Right forelimb (tissue), 1 donor: Measurements from ENCODE around the gene BRF1.

Experiments used
- DNase-seq: peaks from one replicate; pipeline ENCODE4 v3.0.0-alpha.2; 2018

The BRF1 gene

DNA sequence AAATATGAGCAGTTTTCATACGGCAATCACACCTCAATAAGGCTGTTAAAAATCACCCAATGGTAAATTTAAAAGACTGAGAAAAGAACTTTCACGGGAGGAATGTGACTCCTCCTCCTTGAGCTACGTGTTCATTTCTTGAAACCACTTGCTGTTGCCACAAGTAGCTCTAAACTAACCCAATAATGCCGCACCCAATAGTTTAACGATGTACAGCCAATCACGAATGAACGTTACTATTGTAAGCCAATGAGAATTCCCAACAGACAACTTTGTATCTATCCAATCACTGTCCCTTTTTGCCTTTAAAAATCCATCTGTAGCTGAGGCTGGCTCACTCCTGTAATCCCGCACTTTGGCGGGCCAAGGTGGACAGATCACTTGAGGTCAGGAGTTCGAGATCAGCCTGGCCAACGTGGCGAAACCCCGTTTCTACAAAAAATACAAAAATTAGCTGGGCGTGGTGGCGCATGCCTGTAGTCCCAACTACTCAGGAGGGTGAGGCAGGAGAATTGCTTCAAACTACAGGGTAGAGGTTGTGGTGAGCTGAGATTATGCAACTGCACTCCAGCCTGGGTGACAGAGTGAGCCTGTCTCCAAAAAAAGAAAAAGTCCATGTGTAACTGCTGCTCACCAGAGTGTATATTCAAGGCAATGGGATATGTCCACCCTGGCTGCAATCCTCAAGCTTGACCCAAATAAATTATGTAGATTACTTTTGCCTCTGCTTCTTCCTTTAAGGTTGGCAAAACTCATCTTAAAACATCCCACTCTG lies 76.8 kb downstream of the BRF1 start:
- no peak for DNase-seq

- DNase-seq = no peak
Measured at GRCh38 chr14:105223260-105223659, 77.5 kb downstream of the BRF1 start.

GRCh38 chr14:105221598-105222178 lies 79.1 kb downstream of the BRF1 start:
- DNase-seq = no peak

- no peak for DNase-seq
Measured at GRCh38 chr14:105220699-105221597, 79.9 kb downstream of the BRF1 start.

DNA sequence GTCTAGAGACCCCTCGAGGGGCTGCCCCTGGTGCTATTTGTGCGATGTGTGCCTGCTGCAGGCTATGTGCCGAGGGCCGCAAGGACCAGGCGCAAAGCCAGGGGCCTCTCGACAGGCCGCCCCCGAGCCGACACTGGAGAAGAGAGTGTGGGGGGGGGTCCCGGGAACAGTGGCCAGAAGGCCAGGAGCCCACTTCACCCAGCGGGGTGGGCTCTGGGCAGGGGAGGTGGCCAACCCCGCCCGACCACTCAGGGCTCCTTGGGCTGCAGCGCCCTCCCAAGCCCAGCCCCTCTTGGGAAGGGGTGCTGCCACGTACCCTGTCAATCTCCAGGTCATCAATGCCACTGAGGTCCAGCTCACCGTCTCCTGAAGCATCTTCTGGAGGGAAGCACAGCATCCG lies 81.0 kb downstream of the BRF1 start:
- DNase-seq = no peak

- no peak for DNase-seq
Measured at GRCh38 chr14:105219043-105219612, 81.7 kb downstream of the BRF1 start.

GRCh38 chr14:105218611-105219010 lies 82.2 kb downstream of the BRF1 start:
- DNase-seq = no peak

GRCh38 chr14:105217774-105218173 lies 83.0 kb downstream of the BRF1 start:
- no peak for DNase-seq

- no peak for DNase-seq
Measured at GRCh38 chr14:105216490-105217247, 84.1 kb downstream of the BRF1 start.

DNA sequence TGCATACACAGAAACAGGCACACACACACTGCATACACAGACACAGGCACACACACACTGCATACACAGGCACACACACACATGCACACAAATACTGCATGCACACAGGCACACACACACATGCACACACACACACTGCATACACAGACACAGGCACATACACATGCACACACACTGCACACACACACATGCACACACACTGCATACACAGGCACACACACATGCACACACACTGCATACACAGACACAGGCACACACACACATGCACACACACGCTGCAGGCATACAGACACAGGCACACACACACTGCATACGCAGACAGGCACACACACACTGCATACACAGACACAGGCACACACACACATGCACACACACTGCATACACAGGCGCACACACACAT lies 85.2 kb downstream of the BRF1 start:
- DNase-seq = no peak

DNA sequence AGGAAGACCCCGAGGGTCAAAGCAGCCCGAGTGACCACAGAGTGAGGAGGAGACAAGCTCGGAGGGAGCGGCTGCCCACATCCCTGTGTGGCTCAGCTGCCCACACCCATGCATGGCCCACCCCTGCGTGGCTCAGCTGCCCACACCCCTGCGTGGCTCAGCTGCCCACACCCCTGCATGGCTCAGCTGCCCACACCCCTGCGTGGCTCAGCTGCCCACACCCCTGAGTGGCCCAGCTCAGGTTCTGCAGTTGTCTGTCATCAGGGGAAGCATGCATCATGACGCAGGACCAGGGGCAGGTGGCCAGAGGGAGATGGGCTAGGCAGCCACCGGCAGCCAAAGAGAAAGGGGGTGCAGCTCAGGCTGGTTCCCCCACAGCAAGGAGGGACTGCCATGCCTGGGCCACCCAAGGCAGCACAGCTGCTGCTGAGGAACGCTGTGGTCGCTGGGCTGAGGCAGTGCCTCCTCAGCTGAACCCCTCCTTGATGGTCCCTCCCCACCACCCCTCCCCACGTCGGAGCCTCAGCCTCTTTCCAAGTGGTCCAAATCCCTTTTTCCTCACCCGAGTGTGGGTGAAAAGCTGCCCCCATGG lies 86.4 kb downstream of the BRF1 start:
- DNase-seq = no peak

- DNase-seq = no peak
Measured at GRCh38 chr14:105213361-105213760, 87.4 kb downstream of the BRF1 start.

GRCh38 chr14:105212541-105213300 lies 88.1 kb downstream of the BRF1 start:
- no peak for DNase-seq

GRCh38 chr14:105211758-105212089 lies 89.1 kb downstream of the BRF1 start:
- DNase-seq = no peak

- DNase-seq = no peak
Measured at GRCh38 chr14:105211086-105211757, 89.6 kb downstream of the BRF1 start.

DNA sequence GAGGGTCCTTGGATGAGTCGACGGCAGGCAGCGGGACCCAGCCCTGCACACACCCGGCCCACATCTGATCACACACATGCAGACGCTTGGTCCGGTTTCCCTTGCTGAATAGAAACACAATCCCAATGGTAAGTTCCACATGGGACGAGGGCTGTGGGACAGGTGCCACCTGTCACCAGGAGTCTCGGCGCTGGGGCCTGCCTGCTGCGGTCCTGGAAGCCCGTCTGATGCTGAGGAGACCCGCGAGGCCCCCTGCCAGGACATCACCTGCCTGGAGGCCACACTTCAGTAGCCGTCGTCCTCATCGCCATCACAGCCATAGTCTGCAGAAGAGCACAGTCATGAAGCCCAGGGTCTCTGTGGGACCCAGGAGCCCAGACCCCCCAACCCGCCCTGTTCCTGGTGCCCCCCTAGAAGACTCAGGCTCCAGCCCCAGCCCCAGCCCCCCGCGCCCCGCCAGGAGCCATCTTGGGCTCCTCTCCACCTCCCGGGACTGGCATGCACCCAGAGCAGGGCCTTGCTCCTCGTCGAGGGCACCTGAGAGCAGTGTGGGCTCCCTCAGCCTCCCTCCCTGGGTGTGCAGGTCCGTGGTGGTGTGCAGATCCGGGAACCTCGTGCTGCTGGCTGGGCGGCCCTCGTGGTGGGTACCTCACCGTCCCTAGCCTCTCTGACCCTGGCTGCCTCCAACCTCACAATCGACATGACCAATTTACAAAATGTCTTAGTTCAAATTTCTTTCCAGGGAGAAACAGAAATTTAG lies 90.4 kb downstream of the BRF1 start:
- DNase-seq = no peak

DNA sequence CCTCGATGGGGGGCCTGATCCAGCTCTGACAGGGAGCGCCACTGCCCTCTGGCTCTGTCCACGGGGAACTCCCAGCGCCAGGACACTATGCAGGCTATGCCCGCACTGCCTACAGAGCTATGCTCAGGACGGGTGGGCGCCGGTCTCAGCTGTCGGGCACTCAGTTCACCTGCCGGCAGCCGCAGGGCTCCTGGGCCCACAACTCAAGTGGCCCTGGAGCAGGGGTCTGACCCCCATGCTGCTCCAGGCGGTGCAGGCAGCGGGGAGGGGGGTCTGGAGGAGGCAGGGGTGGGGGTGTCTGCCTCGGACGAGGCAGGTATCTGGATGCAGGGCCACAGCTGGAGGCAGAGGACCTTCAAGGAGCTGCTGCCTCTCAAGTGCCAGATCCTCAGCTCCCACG lies 91.2 kb downstream of the BRF1 start:
- no peak for DNase-seq

- no peak for DNase-seq
Measured at GRCh38 chr14:105209091-105209490, 91.7 kb downstream of the BRF1 start.

- no peak for DNase-seq
Measured at GRCh38 chr14:105208738-105209075, 92.1 kb downstream of the BRF1 start.
